Measurements from ENCODE around the gene CLCN5.

DNA sequence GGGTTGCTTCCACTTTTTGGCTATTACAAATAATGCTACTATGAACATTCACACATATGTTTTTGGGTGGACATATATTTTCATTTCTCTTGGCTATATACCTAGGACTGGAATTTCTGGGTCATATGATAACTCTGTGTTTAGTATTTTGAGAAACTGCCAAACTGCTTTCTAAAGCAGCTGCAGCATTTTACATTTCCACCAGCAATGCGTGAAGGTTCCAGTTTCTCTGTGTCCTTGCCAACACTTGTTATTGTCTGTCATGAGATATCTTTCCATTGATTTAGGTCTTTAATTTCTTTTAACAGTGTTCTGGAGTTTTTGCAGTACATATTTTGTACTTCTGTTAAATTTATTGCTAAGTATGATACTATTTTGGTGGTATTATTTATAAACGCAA lies 48.3 kb downstream of the CLCN5 start:
- TF ChIP-seq, protein P1, sequence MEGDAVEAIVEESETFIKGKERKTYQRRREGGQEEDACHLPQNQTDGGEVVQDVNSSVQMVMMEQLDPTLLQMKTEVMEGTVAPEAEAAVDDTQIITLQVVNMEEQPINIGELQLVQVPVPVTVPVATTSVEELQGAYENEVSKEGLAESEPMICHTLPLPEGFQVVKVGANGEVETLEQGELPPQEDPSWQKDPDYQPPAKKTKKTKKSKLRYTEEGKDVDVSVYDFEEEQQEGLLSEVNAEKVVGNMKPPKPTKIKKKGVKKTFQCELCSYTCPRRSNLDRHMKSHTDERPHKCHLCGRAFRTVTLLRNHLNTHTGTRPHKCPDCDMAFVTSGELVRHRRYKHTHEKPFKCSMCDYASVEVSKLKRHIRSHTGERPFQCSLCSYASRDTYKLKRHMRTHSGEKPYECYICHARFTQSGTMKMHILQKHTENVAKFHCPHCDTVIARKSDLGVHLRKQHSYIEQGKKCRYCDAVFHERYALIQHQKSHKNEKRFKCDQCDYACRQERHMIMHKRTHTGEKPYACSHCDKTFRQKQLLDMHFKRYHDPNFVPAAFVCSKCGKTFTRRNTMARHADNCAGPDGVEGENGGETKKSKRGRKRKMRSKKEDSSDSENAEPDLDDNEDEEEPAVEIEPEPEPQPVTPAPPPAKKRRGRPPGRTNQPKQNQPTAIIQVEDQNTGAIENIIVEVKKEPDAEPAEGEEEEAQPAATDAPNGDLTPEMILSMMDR (IDR thresholded peaks at IDR 0.05): no peak
- TF ChIP-seq POLR2A (IDR thresholded peaks at IDR 0.05): no peak
- TF ChIP-seq EP300 (IDR thresholded peaks at IDR 0.05): no peak
- TF ChIP-seq POLR2AphosphoS5 (IDR thresholded peaks at IDR 0.05): no peak

All from gastroesophageal sphincter (tissue), 3 donors.